Loucy (cell line): ENCODE data around the gene RAP1GAP2.

Experiments
- CTCF ChIP-seq: fragments of 200-600 bp; sonication (generic); conservative IDR thresholded peaks from 2 replicates; pipeline ENCODE4 v1.5.1; 2014; ENCODE audit warnings: mild to moderate bottlenecking, antibody characterized with exemption, low read length
- EZH2phosphoT487 ChIP-seq: fragments of 200-600 bp; IDR thresholded peaks from 2 replicates; pipeline ENCODE4 v1.6.1; 2018; ENCODE audit warnings: antibody characterized with exemption, mild to moderate bottlenecking, moderate library complexity, borderline replicate concordance

- no peak for TF ChIP-seq CTCF
- no peak for TF ChIP-seq EZH2phosphoT487
These were observed 34.4 kb downstream of the RAP1GAP2 start for GRCh38 chr17:2830678-2831077.
